ENCODE results near the gene OR2B2.
"Not testable (repeated sequence)": the region's sequence is repeated elsewhere in the genome, so short reads cannot be mapped to it uniquely, and the experiment has no call there.

OR2B2 gene

DNA sequence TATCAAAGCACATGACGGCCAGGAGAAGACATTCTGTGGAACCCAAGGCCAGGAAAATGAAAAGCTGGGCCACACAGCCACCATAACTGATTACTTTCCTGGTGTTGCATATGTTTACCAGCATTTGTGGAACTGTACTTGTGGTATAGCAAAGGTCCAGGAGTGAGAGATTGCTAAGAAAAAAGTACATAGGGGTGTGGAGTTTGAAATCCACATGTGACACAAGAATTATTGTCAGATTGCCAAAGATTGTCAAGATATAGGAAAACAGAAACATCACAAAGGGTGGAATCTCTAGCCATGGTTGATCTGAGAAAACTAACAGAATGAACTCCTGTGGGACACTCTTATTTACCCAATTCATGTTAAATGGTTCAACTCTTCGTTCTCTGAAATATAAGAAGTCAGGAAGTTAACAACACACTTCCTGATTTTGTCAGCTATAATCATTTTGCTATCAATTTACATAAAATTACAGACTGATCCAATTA, at the start of gene OR2B2:
OR2B2 (minus strand) TSS at position 441 of the 491 bp plus-strand sequence; CDS start at position 364, 77 bp downstream.
- H3K4me3 ChIP-seq, result no peak within 1 kb of the TSS
- H3K27ac ChIP-seq, result no peak within 1 kb of the TSS

DNA sequence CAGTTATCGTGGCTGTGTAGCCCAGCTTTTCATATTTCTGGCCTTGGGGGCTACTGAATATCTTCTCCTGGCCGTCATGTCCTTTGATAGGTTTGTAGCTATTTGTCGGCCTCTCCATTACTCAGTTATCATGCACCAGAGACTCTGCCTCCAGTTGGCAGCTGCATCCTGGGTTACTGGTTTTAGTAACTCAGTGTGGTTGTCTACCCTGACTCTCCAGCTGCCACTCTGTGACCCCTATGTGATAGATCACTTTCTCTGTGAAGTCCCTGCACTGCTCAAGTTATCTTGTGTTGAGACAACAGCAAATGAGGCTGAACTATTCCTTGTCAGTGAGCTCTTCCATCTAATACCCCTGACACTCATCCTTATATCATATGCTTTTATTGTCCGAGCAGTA, 45.3 kb upstream of the OR2B2 start:
- Histone ChIP-seq H3K4me3 (no peak overlapping the region), H3K27ac (no peak overlapping the region)

DNA sequence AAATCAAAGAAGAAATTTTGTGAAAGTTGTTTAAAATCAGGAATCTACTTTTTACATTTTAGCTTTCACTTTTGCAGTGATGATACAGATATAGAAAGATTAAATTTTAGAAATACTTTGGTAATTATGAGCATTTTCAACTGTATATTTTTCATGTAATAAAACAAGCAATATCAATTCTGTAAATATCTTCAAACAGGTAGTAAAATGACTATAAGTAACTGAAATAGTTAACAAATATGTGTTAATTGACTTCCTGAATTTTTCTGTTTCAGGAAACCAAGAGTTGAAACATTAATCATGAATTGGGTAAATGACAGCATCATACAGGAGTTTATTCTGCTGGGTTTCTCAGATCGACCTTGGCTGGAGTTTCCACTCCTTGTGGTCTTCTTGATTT, 44.7 kb upstream of the OR2B2 start, which contains the start of gene OR2B6:
OR2B6 (plus strand) TSS at position 301 of the 400 bp plus-strand sequence; CDS start at position 301, 0 bp downstream.
- Histone ChIP-seq H3K27ac (no peak within 1 kb of the TSS), H3K4me3 (no peak within 1 kb of the TSS)

DNA sequence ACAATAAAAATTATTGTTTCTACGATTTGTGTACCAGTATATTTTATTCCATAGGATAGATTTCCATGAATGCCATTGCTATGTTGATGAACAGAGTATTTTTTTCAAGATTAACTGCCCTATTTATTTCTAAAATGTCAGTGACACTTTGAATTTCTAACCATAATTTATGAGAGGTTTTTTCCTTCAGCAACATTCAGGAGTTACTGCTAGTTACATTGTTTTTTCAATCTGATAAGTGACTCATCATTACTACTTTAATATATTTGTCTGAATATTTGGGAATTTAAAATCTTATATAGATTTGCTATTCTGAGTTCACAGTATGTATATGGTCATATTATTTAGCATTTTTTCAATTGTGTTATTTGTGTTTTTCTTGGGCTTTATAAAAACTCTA, 38.8 kb upstream of the OR2B2 start:
- no peak overlapping the region for H3K27ac ChIP-seq

DNA sequence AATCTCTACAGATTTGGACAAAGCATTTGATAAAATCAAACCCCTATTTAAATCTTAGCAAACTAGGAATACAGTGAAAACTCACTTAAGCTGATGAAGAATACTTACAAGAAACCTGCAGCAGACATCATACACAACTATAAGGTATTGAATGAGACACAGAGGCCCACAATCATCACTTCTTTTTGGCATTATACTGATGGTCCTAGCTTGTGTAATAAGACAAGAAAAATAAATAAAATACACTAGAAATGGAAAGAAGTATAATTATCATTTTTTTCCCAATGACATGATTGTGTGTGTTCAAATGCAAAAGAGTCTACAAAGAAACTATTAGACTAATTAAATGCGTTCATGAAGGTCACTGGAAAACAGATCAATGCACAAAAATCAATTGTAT, 36.0 kb upstream of the OR2B2 start:
- H3K4me3 ChIP-seq, result no peak overlapping the region
- no peak overlapping the region for H3K27ac ChIP-seq

More for the DNA sequence above, 38.8 kb upstream of the OR2B2 start:
- H3K4me3 ChIP-seq, result no peak overlapping the region

DNA sequence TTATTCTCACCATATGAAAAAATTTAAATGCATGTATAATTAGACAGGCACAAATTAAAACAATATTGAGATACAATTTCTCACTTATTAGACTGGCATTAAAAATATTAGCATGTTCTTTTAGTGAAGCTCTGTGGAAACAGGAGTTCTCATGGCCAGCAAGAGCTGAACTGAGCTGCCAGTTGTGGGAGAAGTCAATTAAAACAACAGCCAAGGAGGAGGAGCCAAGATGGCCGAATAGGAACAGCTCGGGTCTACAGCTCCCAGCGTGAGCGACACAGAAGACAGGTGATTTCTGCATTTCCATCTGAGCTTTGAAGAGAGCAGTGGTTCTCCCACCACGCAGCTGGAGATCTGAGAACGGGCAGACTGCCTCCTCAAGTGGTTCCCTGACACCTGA, 30.9 kb upstream of the OR2B2 start:
- not testable (repeated sequence) for H3K4me3 ChIP-seq, H3K27ac ChIP-seq

DNA sequence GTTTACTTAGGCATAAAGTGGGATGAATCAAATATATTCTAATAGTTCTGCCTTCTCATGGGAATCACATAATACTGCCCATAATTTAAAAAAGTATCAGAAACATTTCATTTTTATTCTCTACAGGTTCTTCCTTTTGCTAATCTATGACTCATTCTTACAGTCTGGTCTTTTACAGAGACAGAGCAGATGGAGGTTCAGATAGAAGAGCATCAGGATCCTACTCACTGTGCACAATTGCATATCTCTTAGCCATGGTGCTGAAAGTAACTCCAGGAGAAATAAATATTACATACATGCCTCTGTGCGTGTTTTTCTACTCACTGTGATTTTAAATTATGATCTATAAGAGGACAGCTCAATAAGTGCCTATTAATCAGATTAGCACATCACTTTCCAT, 28.6 kb upstream of the OR2B2 start:
- Histone ChIP-seq H3K4me3 (no peak overlapping the region), H3K27ac (no peak overlapping the region)

DNA sequence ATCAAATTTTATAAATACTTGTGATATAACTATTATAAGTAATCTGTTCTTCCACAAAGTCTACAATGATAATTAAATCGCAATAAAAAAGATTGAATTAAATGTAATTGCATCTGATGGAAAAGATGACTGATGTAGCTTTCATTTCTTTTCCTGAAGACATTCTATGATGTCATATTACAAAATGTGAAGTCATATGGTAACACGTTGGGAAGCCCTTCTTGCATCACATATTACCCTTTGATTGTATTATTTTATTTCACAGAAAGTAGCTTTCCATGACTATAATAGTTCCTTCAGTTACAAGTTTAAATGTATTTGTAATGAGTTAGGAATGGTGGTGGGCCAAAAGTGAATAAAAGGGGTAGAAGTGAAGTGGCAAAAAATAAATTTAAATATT, 19.0 kb upstream of the OR2B2 start:
- Histone ChIP-seq H3K27ac (no peak overlapping the region), H3K4me3 (no peak overlapping the region)

DNA sequence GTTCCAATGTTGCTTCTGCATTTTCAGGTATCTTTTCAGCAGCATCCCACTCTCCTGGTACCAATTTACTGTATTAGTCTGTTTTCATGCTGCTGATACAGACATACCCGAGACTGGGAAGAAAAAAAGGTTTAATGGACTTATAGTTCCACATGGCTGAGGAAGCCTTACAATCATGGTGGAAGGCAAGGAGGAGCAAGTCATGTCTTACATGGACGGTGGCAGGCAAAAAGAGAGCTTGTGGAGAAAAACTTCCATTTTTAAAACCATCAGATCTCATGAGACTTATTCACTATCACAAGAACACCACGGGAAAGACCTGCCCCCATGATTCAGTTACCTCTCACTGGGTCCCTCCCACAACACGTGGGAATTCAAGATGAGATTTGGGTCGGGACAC, 17.7 kb upstream of the OR2B2 start:
- not testable (repeated sequence) for H3K4me3 ChIP-seq, H3K27ac ChIP-seq

DNA sequence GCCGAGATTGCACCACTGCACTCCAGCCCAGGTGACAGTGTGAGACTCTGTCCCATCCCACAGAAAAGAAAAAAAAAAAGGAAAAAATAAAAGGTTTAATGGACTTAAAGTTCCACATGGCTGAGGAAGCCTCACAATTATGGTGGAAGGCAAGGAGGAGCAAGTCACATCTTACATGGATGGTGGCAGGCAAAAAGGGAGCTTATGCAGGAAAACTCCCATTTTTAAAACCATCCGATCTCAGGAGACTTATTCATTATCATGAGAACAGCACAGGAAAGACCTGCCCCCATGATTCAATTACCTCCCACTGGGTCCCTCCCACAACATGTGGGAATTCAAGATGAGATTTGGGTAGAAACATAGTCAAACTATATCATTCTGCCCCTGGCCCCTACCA, 15.8 kb upstream of the OR2B2 start:
- H3K27ac ChIP-seq, result not testable (repeated sequence)

DNA sequence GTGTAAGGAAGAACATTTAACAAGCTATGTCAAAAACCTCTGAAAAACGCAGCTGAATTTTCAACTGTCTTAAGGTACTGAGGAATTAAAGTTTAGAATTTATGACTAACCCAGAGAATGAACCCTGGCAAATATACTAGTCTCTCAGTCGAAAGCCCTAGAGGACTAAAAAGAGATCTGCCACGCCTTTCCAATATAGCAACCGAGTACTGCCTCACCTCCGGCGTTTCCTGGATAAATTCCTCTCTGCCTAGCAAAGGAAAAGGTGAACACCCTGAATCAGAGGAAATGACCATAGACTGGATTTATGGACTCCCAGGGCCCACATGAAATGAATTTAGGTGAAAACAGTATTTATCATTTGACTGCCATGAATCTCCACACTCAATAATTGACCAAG, 12.0 kb upstream of the OR2B2 start:
- Histone ChIP-seq H3K27ac (no peak overlapping the region), H3K4me3 (no peak overlapping the region)

More for the DNA sequence above, 15.8 kb upstream of the OR2B2 start:
- not testable (repeated sequence) for H3K4me3 ChIP-seq

DNA sequence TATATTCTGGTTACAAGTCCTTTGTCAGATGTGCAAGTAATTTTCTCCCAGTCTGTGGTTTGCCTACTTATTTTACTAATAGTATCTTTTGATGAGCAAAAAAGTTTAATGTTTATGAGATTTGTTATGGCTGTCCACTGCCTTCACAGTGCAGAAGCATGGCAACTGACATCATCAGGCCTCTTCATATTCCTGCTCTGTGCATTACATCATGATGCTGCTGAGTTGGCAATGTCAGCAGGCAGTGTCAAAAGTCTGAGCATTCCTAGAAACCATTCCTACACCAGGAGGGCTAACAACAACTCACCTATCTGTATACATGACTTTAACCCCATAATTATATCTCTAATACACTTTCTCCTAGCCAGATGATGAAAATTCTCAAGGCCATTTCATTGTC, 10.8 kb upstream of the OR2B2 start:
- Histone ChIP-seq H3K27ac (no peak overlapping the region), H3K4me3 (no peak overlapping the region)

DNA sequence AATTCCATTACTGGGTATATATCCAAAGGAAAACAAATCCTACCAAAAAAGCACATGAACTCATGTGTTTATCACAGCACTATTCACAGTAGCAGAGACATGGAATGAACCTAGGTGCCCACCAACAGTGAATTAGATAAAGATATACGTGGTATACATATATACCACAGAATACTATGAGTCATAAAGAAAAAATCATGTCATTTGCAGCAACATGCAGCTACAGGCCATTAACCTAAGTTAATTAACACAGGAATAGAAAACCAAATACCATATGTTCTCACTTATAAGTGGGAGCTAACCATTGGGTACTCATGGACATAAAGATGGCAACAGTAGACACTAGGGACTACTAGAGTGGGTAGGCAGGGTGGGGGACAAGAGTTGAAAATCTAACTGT, 4.2 kb downstream of the OR2B2 start:
- Histone ChIP-seq H3K27ac (no peak overlapping the region), H3K4me3 (no peak overlapping the region)

DNA sequence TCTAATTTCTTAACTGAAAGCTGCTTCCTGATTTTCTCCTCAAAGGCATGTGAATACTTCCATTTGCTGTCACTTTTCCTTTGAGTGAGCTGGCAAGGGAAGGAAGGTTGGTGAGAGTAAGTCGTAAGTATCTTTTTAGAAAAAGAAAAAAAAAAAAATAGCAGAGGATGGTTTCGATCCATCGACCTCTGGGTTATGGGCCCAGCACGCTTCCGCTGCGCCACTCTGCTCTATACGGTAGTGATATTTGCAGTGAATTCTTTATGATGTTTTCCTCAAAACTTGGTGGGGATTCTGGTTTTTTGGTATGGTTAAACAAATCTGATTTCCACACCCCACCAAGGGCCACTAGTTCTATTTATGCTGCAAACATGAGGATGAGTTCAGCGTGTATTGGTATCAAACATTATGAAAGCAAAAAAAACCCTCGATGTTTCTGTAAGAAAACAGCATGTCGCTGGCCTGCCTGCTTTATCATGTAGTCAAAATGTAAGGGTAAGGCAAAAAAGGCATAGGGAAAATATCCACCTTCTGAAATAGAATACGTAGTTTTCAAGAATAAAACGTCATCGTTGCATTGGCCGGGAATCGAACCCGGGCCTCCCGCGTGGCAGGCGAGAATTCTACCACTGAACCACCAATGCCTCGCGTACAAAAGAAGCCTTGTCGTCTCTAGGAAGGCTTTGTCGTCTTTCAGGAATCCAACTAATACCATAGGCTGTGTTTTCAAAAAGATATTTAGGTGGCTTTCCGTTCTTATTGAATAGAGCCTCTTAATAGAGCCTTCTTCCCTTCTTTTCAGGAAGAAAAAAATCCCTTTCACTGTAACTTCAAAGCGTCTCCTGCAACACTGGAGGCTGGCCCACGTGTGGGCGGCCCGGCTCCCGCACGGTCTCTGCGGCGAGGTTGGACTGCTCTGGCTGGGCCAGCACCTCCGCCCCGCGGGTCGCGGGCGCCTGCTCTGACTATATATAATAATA, 9.6 kb downstream of the OR2B2 start:
- H3K4me3 ChIP-seq, result peak overlapping the region; percentile 43 to 59 (median 48)
- H3K27ac ChIP-seq, result peak overlapping the region in 19 of 21 experiments; percentile 6 to 82 (median 51)

DNA sequence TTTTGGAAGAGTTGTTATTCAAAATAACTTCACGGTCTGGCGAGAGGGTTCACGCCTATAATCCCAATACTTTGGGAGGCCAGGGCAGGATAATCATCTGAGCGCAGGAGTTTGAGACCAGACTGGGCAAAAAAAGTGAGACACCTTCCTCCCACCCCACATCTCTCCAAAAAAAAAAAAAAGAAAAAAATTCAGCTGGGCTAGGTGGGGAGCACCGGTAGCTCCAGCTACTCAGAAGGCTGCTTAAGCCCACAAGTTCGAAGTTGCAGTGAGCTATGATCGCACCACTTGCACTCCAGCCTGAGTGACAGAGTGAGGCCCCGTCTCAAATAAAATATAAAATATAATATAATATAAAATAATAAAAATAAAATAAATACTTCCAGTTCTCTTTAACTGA, 10.4 kb downstream of the OR2B2 start:
- H3K27ac ChIP-seq, result no peak overlapping the region
- H3K4me3 ChIP-seq, result peak overlapping the region in 1 of 7 experiments; percentile 59

DNA sequence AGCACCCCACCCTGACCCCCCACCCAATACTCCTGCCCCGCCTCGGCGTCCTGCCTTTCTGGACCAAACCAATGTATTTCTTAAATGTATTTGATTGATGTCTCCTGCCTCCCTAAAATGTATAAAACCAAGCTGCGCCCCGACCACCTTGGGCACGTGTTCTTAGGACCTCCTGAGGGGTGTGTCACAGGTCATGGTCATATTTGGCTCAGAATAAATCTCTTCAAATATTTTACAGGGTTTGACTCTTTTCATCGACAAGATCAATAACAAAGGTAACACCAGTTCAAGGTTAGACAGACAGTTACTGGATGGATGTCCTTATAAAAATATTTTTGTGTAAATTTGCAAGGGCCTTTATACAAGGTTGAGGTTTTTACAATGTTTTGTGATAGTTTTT, 12.0 kb downstream of the OR2B2 start:
- H3K27ac ChIP-seq, H3K4me3 ChIP-seq: not testable (repeated sequence)

DNA sequence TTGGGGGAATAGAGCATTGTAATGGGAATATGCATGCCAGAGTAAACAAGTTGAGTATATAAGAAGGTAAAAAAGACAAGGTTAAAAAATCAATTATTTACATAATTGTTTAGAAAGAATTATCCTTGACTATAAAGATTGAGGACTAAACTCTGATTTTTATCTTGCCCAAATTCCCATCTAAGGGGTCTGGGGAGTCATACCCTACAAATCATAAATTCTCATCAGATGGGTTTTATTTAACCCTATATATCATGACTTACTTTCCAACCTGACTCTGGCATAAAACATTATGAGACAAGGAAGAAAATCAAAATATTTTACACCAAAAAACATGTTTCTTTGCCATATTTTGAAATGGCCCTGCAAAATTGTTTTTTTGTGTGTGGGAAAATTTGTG, 12.7 kb downstream of the OR2B2 start:
- Histone ChIP-seq H3K4me3 (no peak overlapping the region), H3K27ac (no peak overlapping the region)

DNA sequence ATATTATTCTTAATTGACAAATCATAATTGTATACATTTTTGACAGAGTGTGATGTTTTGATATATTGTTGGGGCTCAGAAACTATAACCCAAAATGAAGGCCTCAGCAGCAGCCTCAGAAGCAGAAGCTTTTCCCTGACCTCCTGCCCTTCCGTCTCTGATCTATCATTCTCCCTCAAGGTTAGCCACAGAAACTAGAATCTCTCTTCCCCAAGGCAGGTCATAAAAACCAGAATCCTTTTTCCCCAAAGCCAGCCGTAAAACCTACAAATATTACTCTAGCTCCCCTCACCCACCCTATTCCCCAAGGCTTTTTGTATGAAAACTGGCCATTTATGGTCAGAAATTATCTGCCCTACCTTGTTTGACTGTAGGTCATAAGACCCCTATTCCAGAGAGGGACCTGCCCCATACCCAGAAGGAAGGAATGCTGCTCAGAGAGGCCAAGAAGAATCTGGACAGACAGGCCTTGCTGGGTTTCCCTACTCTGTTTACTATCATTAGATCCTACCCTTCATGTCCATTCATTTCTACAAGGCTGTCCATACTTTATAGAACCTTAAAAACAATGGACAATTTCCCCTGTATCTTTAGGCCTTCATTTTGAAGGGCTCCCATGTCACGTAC, 14.5 kb downstream of the OR2B2 start:
- Histone ChIP-seq H3K27ac (no peak overlapping the region), H3K4me3 (no peak overlapping the region)

DNA sequence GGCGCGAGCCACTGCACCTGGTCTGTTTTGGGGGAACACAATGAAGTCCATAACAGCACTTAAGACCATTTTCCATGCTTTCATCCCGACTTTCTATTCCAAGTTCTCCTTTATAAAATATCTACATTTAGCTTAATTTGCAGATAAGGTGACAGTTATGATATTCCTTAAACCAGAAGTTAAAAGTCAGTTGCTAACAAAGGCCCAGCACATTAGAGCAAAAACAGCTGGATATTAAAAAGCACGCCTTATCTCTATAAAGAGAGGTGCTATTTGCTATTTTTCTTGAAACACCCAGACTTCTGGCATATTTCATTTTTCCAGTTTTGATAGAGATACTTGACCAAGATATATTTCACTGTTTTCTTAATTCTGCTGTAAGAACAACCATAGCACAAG, 15.8 kb downstream of the OR2B2 start:
- Histone ChIP-seq H3K27ac (no peak overlapping the region), H3K4me3 (no peak overlapping the region)

DNA sequence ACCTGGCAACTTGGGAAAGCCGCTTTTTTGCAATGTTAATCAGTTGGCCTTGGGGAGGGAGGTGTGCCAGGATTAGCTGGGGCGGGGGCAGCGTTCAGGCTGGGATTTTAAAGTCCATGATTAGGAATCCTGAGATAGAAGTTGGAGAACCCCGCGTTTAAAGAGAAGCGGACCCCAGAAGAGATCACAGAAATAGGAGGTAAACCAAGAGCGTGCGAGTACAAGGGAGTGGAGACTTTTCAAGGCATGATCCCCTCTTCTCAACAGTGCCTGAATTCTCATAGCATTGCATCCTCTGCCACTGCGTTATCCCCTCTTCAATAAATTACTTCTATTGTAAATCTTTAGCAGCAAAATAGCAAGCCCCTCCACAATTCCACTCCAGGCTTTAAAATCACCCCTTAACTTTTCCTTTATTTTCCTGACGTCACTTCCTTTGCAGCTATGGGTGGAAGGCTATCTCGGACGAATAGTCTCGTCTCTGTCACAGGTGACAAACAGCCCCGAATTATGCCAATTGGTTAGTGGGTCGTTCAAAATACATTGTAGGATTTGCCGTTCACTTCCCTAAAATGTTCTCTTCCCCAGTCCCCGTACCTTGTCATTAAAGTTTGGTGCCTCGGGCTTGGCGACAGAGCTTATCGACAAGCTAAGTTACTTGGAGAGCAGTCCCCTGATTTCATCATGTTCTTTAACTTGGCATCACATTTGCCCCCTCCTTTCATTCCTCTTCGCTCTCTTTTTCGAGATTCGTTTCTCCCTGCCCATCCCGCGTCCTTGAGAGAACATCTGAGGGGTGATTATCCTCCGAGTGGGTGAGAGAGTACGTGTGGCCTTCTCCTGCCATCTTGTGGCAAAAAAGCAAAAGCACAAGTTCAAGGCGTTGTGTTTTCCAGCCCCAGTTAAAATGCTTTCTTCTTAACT, 17.1 kb downstream of the OR2B2 start:
- H3K4me3 ChIP-seq, result peak overlapping the region; percentile 41 to 68 (median 54)

More for the DNA sequence above, 17.1 kb downstream of the OR2B2 start:
- peak overlapping the region in 19 of 21 experiments; percentile 25 to 86 (median 69) for H3K27ac ChIP-seq

All from skin epidermis (tissue), 12 donors.